Neural crest cell (in vitro differentiated cells): ENCODE results near the gene LRRC26. TPM values are rescaled to one million over a fixed set of nuclear protein-coding genes. Genes with fewer than 3 reads are reported as not detected.

Source experiments
- DNase-seq: peaks from one replicate; pipeline ENCODE4 v3.0.0; 2021; ENCODE audit warnings: low read depth, mixed read lengths, low spot score
- H3K27ac Mint-ChIP-seq: one replicate; pipeline ENCODE4 v1.8.0; 2021; ENCODE audit warnings: mild to moderate bottlenecking, mixed read lengths; ENCODE audit not compliant: unreplicated experiment
- H3K27me3 Mint-ChIP-seq: 2 replicates; pipeline ENCODE4 v1.8.0; 2021; ENCODE audit warnings: low read depth, mild to moderate bottlenecking, mixed read lengths
- H3K36me3 Mint-ChIP-seq: 2 replicates; pipeline ENCODE4 v1.8.0; 2021; ENCODE audit warnings: low read depth, mild to moderate bottlenecking, mixed read lengths
- H3K4me1 Mint-ChIP-seq: 2 replicates; pipeline ENCODE4 v1.8.0; 2021; ENCODE audit warnings: mixed read lengths
- H3K4me3 Mint-ChIP-seq: one replicate; pipeline ENCODE4 v1.8.0; 2021; ENCODE audit warnings: mild to moderate bottlenecking, mixed read lengths
- H3K9me3 Mint-ChIP-seq: 2 replicates; pipeline ENCODE4 v1.8.0; 2021; ENCODE audit warnings: mixed read lengths
- CTCF ChIP-seq: fragments of 200-600 bp; sonication (generic); conservative IDR thresholded peaks from 2 replicates; pipeline ENCODE4 v1.5.0; 2021; ENCODE audit warnings: antibody characterized with exemption, mild to moderate bottlenecking
- total RNA-seq: library from RNA; stranded (reverse); gene quantifications from 2 replicates; pipeline ENCODE4 v1.2.1, GENCODE V29; 2021

LRRC26 gene
- total RNA-seq, 1 donor from 2014 or later = 0.37 TPM

GRCh38 chr9:137161558-137162486, 8.0 kb downstream of the LRRC26 start:
- peaks cover 94% of the 10 kb centered on the region for H3K27me3 Mint-ChIP-seq
- no peaks in the 10 kb centered on the region for H3K9me3 Mint-ChIP-seq
- no peak overlapping the region for H3K27ac Mint-ChIP-seq
- no peak for DNase-seq
- H3K4me3 Mint-ChIP-seq = no peak overlapping the region
- peaks cover 5% of the 10 kb centered on the region for H3K4me1 Mint-ChIP-seq
- no peaks in the 10 kb centered on the region for H3K36me3 Mint-ChIP-seq
- TF ChIP-seq CTCF = no peak

- Mint-ChIP-seq H3K27me3 (peaks cover 88% of the 10 kb centered on the region), H3K27ac (no peak overlapping the region), H3K4me1 (peaks cover 5% of the 10 kb centered on the region), H3K36me3 (no peaks in the 10 kb centered on the region), H3K4me3 (no peak overlapping the region), H3K9me3 (no peaks in the 10 kb centered on the region)
- DNase-seq = no peak
- no peak for TF ChIP-seq CTCF
These were observed 8.9 kb downstream of the LRRC26 start for GRCh38 chr9:137160716-137161557.

- TF ChIP-seq CTCF = no peak
- Mint-ChIP-seq H3K4me3 (no peak overlapping the region), H3K27me3 (peaks cover 85% of the 10 kb centered on the region), H3K4me1 (peaks cover 5% of the 10 kb centered on the region), H3K27ac (no peak overlapping the region), H3K9me3 (no peaks in the 10 kb centered on the region), H3K36me3 (no peaks in the 10 kb centered on the region)
- DNase-seq = no peak
These were observed 9.8 kb downstream of the LRRC26 start for GRCh38 chr9:137160054-137160425.

GRCh38 chr9:137159105-137160053, 10.5 kb downstream of the LRRC26 start:
- H3K36me3 Mint-ChIP-seq = no peaks in the 10 kb centered on the region
- no peak for TF ChIP-seq CTCF
- H3K4me1 Mint-ChIP-seq = peaks cover 5% of the 10 kb centered on the region
- no peak overlapping the region for H3K27ac Mint-ChIP-seq
- no peak for DNase-seq
- H3K9me3 Mint-ChIP-seq = no peaks in the 10 kb centered on the region
- no peak overlapping the region for H3K4me3 Mint-ChIP-seq
- H3K27me3 Mint-ChIP-seq = peaks cover 82% of the 10 kb centered on the region

GRCh38 chr9:137158625-137159024, 11.2 kb downstream of the LRRC26 start:
- TF ChIP-seq CTCF = no peak
- Mint-ChIP-seq H3K27ac (no peak overlapping the region), H3K27me3 (peaks cover 77% of the 10 kb centered on the region), H3K4me1 (peaks cover 5% of the 10 kb centered on the region), H3K9me3 (no peaks in the 10 kb centered on the region), H3K4me3 (no peak overlapping the region), H3K36me3 (no peaks in the 10 kb centered on the region)
- DNase-seq = no peak
